GM12872 (cell line): ENCODE data around the gene NMT1.

ENCODE experiments used
- TF ChIP-seq, protein P1 (sequence below): IDR thresholded peaks from 3 replicates; pipeline ENCODE4 v1.5.1; 2011; ENCODE audit warnings: low read depth, mild to moderate bottlenecking, low read length, moderate library complexity; ENCODE audit not compliant: insufficient read depth

NMT1 gene

DNA sequence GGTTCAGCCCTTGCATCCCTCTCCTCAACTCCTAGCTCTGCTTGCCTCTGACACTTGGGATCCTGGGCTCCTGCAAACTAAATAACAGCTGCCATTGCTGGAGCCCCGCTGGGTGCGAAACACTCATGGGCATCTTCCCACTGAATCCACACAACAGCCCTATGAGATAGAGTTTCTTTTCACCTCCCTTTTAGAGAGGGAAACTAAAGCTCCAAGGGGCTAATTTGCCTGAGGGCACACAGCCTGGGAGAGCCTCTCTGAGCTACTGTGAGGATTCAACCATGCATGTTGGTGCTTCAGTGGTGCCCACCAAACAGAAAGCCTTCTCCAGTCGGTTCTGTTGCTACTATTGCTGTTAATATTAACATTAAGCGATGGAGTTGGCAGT, 78.4 kb downstream of the NMT1 start:
- TF ChIP-seq, protein P1, sequence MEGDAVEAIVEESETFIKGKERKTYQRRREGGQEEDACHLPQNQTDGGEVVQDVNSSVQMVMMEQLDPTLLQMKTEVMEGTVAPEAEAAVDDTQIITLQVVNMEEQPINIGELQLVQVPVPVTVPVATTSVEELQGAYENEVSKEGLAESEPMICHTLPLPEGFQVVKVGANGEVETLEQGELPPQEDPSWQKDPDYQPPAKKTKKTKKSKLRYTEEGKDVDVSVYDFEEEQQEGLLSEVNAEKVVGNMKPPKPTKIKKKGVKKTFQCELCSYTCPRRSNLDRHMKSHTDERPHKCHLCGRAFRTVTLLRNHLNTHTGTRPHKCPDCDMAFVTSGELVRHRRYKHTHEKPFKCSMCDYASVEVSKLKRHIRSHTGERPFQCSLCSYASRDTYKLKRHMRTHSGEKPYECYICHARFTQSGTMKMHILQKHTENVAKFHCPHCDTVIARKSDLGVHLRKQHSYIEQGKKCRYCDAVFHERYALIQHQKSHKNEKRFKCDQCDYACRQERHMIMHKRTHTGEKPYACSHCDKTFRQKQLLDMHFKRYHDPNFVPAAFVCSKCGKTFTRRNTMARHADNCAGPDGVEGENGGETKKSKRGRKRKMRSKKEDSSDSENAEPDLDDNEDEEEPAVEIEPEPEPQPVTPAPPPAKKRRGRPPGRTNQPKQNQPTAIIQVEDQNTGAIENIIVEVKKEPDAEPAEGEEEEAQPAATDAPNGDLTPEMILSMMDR = no peak

DNA sequence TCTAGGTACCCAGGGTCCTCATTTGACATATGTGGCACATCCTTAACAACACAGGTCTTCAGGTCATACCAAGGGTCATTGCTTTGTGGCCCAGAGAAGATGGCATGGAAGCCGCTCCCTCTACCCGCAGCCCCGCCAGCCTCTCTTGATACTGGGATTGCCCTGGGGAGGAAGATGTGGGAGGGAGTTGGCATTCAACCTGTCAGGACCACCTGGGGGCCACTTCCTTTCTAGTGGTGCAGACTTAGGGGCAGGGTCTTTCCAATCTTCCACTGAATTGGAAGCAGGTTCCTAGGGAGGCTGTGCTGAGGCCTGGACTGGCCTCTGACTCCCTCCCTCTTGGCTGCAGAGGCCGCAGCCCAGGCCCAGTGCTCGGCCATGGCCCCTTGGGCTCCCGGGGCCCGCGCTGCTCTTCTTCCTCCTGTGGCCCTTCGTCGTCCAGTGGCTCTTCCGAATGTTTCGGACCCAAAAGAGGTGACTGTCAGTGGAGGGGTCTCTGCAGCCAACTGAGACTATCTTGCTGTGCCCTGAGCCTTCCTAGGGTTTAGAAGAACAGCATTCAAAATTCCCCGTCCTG, 82.1 kb downstream of the NMT1 start:
- TF ChIP-seq, protein P1 = no peak

DNA sequence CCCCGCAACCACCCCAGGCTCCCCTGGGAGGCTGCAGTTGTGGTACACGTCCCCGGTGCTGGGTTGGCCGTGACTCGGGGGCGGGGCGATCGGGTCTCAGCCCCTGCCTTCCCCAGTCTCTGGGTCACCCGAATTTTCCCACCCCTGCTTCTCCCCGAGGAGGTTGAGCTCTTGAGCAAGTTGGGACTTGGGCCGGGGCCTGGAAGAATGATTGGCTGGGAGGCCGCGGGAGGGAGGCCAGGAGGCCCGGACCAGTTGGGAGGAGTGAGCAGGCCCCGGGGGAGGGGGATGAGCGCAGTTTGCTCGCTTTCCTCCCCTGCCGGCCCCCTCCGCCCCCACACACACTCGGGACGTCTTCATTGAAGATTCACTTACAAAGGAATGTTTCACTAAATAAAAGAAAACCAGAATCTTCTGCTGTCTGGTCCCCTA, 82.7 kb downstream of the NMT1 start:
- TF ChIP-seq, protein P1 = no peak

DNA sequence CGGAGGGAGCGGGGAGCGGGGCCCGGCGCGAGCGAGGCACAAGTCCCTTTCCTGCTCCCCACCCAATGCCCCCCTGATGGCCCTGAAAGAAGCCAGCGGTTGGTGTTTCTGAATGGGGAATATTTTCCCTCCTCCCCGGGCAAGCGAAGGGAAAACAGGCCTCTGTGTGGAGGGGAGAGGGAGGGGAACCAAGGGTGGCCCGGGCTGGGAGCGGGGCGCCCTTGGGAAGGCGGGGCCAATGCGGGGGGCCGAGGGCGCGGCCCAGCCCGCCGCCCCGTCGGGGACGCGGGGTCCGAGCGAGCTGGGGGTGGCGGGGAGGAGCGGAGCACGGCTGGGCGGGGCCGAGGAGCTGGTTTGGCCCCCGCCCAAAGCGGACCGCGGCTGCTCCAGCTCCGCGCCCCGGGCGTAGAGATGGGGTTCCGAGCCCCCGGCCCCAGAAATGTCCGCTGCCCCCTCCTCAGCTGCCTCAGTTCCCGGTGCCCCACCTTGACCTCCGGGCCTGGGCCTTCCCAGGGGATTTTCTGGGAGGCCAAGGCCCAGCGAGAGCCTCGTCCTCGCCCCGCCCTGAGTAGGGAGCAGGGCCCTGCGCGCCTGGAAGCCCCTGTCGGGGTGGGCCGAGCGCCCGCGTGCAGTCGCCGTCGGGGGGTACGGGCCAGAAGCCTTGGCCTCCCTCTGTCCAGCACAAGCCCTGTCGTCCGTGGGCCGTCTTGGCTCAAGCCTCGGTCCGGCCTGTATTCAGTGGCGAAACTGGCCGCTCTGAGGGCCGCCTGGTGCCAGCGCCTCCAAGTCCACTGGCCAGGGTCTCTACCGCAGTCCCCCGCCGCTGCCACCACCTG, 83.3 kb downstream of the NMT1 start:
- TF ChIP-seq, protein P1 = no peak

DNA sequence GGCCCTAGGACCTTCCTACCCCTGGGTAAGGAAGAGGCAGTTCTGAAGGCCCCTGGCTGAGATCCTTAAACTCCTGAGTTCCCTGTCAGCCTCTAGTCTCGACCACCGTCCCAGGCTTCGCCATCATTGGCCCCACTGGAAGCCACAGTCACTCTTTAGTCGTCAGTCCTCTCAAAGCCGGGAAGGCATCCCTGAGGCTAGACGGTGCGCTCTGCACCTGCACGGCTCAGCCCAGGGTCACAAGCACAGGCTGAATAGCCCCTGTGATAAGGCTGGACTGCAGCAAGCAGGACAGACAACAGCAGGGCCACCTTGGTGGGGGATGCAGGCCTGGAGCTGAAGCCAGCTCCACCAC, 83.9 kb downstream of the NMT1 start:
- TF ChIP-seq, protein P1 = no peak

DNA sequence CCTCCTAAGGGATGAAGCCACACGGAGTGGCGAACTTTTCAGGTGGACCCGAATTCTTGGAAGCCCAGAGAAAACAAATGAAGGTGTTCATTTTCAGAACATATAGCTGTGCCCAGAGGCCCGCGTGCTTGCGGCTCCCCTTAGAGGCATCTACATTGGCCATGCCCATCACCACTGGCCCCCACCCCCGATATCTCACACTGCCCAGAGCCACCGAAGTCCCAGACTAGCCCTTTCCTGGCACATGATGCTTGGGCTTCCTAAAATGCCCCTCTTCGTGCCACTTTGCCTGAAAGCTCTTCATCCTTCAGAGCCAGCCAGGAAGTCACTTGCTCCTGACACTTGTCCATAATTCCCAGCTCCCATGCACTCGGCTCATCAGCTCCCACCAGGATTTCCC, 85.0 kb downstream of the NMT1 start:
- TF ChIP-seq, protein P1 = no peak

DNA sequence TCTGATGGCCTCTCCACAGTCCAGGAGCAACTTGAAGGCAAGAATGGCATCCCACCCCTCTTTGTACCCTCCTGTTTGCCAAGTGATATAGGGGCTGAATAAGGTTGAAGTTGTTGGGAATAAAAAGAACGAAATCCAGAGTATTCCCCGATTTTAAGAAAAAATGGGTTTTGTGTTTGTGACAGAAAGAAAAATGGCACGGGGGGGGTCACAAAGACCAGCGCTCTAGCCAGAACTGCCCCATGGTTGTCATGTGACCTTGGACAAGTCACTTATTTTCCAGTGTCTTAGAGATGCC, 85.4 kb downstream of the NMT1 start:
- TF ChIP-seq, protein P1 = no peak
